ENCODE measurements around the gene IL12B. TPM values are rescaled to one million over a fixed set of nuclear protein-coding genes. Genes with fewer than 3 reads are reported as not detected.

Gene IL12B
- total RNA-seq, 1 donor from 2014 or later, result not detected

Other genes with a start within 250 kb of the IL12B start
- gene EBF1, start 230.6 kb downstream of the IL12B start, total RNA-seq, result 0.38 and 0.62 TPM in 2 replicates
- gene RNF145, start 120.9 kb downstream of the IL12B start, total RNA-seq, result 46.7 and 52.9 TPM in 2 replicates
- 42.5 and 46.0 TPM in 2 replicates for gene UBLCP1, start 67.2 kb downstream of the IL12B start, total RNA-seq

Measured in kidney epithelial cell (primary cell).